ENCODE results near the gene TRIP13. TPM values are rescaled to one million over a fixed set of nuclear protein-coding genes. Genes with fewer than 3 reads are reported as not detected.

TRIP13 gene
- total and polyA plus RNA-seq, 2 of the 4 experiments (the other 2 are of a cell fraction): 17.1 to 35.5 TPM

DNA sequence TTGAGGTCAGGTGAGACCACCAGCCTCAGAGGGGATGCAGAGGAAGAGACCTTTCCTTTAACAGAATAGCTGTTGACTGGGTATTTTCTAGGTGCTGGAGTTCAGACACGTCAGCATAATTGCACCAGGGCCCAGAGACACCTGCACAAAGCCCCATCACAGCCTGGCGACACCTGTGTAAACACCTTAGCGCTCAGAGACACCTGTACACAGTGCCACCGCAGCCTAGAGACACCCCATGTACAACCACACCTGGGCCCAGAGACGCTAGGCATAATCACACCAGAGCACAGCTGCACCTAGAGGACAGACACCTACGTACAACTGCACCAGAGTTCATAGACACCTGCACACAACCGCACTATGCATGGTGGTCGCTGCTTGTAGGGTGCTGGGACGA lies 1.0 kb downstream of the TRIP13 start:
- H3K27ac ChIP-seq (ENCODE audit: insufficient read depth, low read length): no peak overlapping the region; the same call in 1 of the 2 replicates
- H3K23ac ChIP-seq (ENCODE audit: low read depth, low read length): 0 out of 2 replicates have a peak overlapping the region, but pooled peaks have one; percentile 42
- peak overlapping the region; percentile 30; the same call in 1 of the 2 replicates for H2AK5ac ChIP-seq (ENCODE audit: low read depth, low read length)
- H3K27me3 ChIP-seq (ENCODE audit: control insufficient read depth, insufficient read depth, low read length): no peaks in the 10 kb centered on the region
- H3K4me3 ChIP-seq (ENCODE audit: insufficient read depth, low read depth, low read length): peak overlapping the region; percentile 100; the same call in 1 of the 2 replicates
- DNase-seq (no peak), ATAC-seq (ENCODE audit: low read depth) (no peak)
- H2AK9ac ChIP-seq (replicated peaks; ENCODE audit: low read depth, low read length, poor library complexity): peak overlapping the region; percentile 92
- H3K14ac ChIP-seq (replicated peaks; ENCODE audit: low read depth, low read length): no peak overlapping the region; the same call in 1 of the 2 replicates
- H4K20me1 ChIP-seq (ENCODE audit: insufficient read depth, low read length): no peaks in the 10 kb centered on the region; the same call in 1 of the 2 replicates
- H3K56ac ChIP-seq (ENCODE audit: extremely low read depth, insufficient read depth, low read length): no peak overlapping the region; the same call in 1 of the 2 replicates
- no peaks in the 10 kb centered on the region; the same call in 1 of the 2 replicates for H3K9me1 ChIP-seq (ENCODE audit: insufficient read depth, low read length)
- no peak overlapping the region for H4K91ac ChIP-seq (ENCODE audit: insufficient read depth, low read depth, low read length)
- peak overlapping the region; percentile 47; the same call in 1 of the 2 replicates for H3K4ac ChIP-seq (ENCODE audit: low read depth, low read length)
- peaks cover 28% of the 10 kb centered on the region for H3K36me3 ChIP-seq (ENCODE audit: control insufficient read depth, insufficient read depth, low read length)
- no TSS peak for BruUV-seq (replicated peaks)
- H3K18ac ChIP-seq (ENCODE audit: low read depth, low read length): no peak overlapping the region
- H3K9ac ChIP-seq (ENCODE audit: low read depth, low read length): peak overlapping the region; percentile 55; the same call in 1 of the 2 replicates
- 0 out of 4 replicates have a peak overlapping the region, but pooled peaks of 1 of the 2 experiments have one; percentile 90 for H4K8ac ChIP-seq (ENCODE audit: low read depth in 2 of 2, low read length in 2 of 2)
- no peak overlapping the region for H4K5ac ChIP-seq (ENCODE audit: low read depth, low read length)
- ChIA-PET POLR2A (ENCODE audit: unreplicated experiment) (no interaction called here), CTCF (no interaction called here)
- 100% methylated on average over 1 of the region's 9 CpGs; no CpG with 5 or more reads in 1 of the 2 experiments for WGBS, 2 experiments (ENCODE audit: extremely low coverage in 2 of 2, insufficient read length in 1 of 2)
- H2BK15ac ChIP-seq (ENCODE audit: low read depth, low read length): no peak overlapping the region
- in situ Hi-C loops (cut with MboI; ENCODE audit: low sequenced_read_pairs): no loop called here
- H3K9me3 ChIP-seq (ENCODE audit: control insufficient read depth, insufficient read depth, low read length): no peaks in the 10 kb centered on the region
- no peak overlapping the region for H2BK120ac ChIP-seq (ENCODE audit: low read depth, low read length)
- H2AFZ ChIP-seq (replicated peaks; ENCODE audit: low read length, poor library complexity): no peak overlapping the region
- H3K4me2 ChIP-seq (ENCODE audit: low read depth, low read length): peak overlapping the region; percentile 71
- H2BK20ac ChIP-seq (ENCODE audit: low read depth, low read length): no peak overlapping the region
- no peak overlapping the region for H2BK5ac ChIP-seq (ENCODE audit: low read depth, low read length, poor library complexity, severe bottlenecking)
- intact Hi-C loops (cut with micrococcal nuclease): no loop called here
- dilution Hi-C loops (cut with HindIII; ENCODE audit: low sequenced_read_pairs, unreplicated experiment): no loop called here
- H3K79me1 ChIP-seq (ENCODE audit: low read depth in 1 of 2, low read length in 2 of 2): peaks cover 30 to 55% of the 10 kb centered on the region in 2 experiments
- peaks cover 8% of the 10 kb centered on the region for H3K4me1 ChIP-seq (ENCODE audit: control insufficient read depth, insufficient read depth, low read length)
- TF ChIP-seq CHD1 (IDR thresholded peaks at IDR 0.05; ENCODE audit: low read depth, low read length): no peak
- TF ChIP-seq FOS (IDR thresholded peaks at IDR 0.05; ENCODE audit: low read depth, low read length): no peak
- no peak for TF ChIP-seq RAD21 (IDR thresholded peaks at IDR 0.05; ENCODE audit: low read length)
- TF ChIP-seq RCOR1 (IDR thresholded peaks at IDR 0.05; ENCODE audit: insufficient replicate concordance, low read length): no peak
- TF ChIP-seq, protein P1, sequence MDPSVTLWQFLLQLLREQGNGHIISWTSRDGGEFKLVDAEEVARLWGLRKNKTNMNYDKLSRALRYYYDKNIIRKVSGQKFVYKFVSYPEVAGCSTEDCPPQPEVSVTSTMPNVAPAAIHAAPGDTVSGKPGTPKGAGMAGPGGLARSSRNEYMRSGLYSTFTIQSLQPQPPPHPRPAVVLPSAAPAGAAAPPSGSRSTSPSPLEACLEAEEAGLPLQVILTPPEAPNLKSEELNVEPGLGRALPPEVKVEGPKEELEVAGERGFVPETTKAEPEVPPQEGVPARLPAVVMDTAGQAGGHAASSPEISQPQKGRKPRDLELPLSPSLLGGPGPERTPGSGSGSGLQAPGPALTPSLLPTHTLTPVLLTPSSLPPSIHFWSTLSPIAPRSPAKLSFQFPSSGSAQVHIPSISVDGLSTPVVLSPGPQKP (IDR thresholded peaks at IDR 0.05; ENCODE audit: borderline replicate concordance, low read depth, low read length): no peak
- TF ChIP-seq RFX5 (IDR thresholded peaks at IDR 0.05; ENCODE audit: low read depth, low read length): no peak
- TF ChIP-seq BHLHE40 (IDR thresholded peaks at IDR 0.05; ENCODE audit: low read depth, low read length): no peak
- TF ChIP-seq MAFK (IDR thresholded peaks at IDR 0.05; ENCODE audit: low read depth, low read length): no peak
- no peak for TF ChIP-seq MXI1 (IDR thresholded peaks at IDR 0.05; ENCODE audit: borderline replicate concordance, low read depth, low read length)
- TF ChIP-seq SMC3 (IDR thresholded peaks at IDR 0.05; ENCODE audit: low read depth, low read length): no peak
- TF ChIP-seq, protein P2, sequence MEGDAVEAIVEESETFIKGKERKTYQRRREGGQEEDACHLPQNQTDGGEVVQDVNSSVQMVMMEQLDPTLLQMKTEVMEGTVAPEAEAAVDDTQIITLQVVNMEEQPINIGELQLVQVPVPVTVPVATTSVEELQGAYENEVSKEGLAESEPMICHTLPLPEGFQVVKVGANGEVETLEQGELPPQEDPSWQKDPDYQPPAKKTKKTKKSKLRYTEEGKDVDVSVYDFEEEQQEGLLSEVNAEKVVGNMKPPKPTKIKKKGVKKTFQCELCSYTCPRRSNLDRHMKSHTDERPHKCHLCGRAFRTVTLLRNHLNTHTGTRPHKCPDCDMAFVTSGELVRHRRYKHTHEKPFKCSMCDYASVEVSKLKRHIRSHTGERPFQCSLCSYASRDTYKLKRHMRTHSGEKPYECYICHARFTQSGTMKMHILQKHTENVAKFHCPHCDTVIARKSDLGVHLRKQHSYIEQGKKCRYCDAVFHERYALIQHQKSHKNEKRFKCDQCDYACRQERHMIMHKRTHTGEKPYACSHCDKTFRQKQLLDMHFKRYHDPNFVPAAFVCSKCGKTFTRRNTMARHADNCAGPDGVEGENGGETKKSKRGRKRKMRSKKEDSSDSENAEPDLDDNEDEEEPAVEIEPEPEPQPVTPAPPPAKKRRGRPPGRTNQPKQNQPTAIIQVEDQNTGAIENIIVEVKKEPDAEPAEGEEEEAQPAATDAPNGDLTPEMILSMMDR (conservative IDR thresholded peaks at IDR 0.05; ENCODE audit: low read depth, low read length): no peak

Data from IMR-90 (cell line).